GM18508 (cell line): ENCODE measurements around the gene GALNT12.

Experiments used
- ATAC-seq: cut with Tn5 transposase; IDR thresholded peaks from one replicate; pipeline ENCODE4 v1.9.1; 2021; ENCODE audit warnings: moderate number of reproducible peaks; ENCODE audit not compliant: insufficient read depth, unreplicated experiment

Gene GALNT12

GRCh38 chr9:98852961-98853360 lies 45.5 kb downstream of the GALNT12 start:
- no peak for ATAC-seq

DNA sequence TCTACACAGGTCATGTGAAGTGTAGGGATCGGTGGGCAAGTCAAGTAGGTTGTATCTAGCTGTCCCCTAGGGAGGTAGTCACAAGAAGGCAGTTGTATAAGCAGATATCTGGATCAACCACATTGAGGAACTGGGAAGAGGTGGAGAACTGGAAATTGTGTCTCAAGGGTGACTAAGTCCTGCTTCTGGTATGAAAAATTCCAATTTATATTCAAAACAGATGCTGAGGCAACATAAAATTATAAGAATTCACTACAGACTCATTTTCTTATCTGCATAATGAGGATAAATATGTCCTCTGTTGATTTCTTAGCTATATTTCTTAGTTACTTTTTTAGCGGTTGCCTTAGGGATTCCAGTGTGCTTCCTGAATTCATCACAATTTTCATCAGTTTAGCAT lies 46.8 kb downstream of the GALNT12 start:
- ATAC-seq: no peak

GRCh38 chr9:98855592-98855991 lies 48.1 kb downstream of the GALNT12 start:
- no peak for ATAC-seq

DNA sequence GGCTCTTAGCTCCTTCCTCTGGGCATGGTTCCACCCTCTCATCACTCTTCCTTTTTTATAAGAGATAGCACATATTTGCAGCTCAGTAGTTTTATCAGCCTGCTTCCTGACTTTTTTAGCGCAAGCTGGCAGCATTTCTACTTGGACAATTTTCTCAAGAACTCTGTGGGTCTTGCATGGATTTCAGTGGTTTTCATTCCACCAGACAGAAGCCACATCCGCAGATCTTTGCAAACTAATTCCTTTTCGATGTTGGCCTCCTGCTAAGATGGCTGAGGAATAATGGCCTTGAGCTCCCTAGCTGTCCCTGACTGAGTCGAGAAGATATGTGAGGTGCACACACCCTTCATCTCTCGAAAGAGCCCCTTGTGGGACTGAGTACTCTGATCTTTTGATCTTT lies 49.5 kb downstream of the GALNT12 start:
- ATAC-seq: no peak

DNA sequence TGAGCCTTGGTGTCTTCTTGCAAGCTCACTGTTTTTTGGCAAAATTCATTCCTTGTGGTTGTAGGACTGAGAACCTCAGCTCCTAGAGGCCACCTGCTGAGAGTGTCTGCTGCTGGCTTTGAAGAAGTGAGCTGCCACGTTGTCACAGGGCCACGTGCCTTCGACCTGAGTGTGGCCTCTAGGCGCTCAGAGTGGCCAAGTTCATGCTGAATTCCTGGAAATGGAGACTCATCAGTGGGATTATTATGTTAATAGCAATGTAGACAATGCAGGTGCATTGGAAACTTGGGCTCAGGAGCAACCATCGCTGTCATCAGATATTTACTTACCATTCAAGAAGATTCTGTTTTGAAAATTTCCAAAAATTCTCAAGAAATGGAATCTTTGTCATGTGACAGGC lies 52.5 kb downstream of the GALNT12 start:
- ATAC-seq: no peak

GRCh38 chr9:98860871-98861293 lies 53.4 kb downstream of the GALNT12 start:
- ATAC-seq: no peak

DNA sequence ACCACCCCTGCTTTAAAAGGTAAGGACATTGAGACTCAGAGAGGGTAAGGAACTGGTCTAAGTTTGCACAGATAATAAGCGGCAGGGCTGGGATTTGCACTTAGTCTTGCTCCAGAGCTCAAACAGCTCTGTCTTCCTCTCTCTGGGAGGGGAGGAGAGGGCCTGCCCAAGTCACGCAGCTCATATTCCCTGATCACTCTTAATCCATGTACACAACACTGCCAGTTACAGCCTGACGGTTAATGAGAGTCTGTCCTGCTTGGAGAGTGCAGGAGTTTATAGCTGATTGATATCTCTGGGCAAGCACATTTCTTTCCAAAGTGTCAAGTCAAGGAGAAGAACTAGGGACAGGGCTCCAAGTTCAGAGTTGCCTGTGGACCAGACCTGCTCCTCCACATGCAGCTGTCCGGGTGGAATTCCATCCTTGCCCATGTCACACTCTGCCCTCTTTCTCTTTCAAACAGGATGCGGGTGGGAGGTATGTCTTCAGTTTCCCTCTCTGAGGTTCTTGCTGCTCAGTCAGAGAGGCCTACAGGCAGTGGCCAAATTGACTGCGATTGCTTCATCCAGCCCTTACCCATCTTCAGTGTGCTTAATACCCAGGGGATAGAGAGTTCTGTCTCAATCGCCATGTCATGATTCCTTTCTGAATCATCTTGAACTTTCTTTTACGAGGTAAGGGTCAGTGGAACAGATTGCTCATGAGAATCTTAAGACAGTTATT lies 54.5 kb downstream of the GALNT12 start:
- no peak for ATAC-seq

- no peak for ATAC-seq
These were observed 55.5 kb downstream of the GALNT12 start for GRCh38 chr9:98862936-98863335.

GRCh38 chr9:98864281-98865174 lies 57.1 kb downstream of the GALNT12 start:
- no peak for ATAC-seq

- no peak for ATAC-seq
These were observed 57.9 kb downstream of the GALNT12 start for GRCh38 chr9:98865284-98865875.

DNA sequence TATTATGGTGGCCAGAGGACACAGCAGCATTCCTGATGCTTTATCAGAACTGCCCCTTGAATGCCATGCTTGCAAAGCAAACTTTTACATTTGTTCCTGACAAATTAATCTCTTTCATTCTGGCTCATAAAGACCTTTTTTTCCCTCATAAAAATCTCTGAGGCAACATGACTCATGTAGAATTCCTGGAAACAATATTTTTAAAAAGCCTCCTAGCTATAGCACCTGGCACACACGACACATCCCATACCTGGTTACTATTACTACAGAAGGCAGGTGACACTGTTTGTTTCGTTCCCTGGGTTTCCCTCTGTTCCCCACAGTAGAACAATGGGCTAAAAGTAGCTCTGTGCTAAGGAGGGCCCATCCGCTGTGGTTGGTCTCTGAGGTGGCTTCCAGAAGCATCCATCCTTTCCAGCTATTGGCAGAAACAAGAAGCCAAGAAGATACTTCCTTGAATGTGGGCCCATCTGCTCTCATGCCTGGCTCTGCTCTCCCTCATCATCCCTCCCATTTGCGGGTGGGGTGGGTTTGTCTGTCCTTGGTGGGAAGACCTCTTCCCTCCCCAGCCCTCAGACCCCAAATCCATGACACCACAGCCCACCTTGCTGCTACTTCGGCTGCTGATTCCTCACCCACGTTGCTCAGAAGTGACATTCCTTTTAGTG lies 59.1 kb downstream of the GALNT12 start:
- no peak for ATAC-seq

GRCh38 chr9:98867103-98867428 lies 59.6 kb downstream of the GALNT12 start:
- no peak for ATAC-seq

DNA sequence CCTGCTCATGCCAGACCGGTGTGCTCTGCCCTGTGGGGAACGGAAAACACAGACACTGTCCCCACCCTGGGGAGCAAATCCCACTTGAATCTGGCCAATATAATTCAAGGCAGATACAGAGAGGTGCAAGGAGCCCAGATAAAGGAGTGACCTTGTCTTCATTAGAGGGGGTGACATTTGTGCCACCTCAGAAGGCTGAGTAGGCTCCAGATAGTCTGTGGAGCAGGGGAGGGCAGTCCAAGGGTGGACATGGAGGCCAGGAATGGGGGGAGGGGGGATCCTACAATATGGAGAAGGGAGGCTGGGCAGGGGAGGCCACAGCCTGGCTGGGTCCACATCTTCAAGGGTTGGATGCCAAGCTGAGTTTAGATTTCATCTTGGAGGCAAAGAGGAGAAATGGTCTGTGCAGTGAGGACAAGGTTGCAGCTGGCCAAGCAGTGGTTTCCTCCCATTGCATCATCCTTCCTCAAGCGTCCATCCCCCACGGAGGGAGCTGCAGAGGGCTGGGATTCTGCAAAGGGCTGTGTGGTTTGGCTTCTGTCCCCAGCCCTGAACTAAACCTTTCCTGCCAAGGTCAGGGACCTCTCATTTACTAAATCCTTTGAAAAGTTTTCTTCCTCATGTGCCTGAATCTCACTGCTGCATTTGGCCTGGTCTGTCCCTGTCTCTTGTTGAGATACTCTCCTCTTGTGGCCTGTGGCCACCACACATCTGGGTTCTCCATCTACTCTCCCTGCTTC lies 60.1 kb downstream of the GALNT12 start:
- no peak for ATAC-seq

DNA sequence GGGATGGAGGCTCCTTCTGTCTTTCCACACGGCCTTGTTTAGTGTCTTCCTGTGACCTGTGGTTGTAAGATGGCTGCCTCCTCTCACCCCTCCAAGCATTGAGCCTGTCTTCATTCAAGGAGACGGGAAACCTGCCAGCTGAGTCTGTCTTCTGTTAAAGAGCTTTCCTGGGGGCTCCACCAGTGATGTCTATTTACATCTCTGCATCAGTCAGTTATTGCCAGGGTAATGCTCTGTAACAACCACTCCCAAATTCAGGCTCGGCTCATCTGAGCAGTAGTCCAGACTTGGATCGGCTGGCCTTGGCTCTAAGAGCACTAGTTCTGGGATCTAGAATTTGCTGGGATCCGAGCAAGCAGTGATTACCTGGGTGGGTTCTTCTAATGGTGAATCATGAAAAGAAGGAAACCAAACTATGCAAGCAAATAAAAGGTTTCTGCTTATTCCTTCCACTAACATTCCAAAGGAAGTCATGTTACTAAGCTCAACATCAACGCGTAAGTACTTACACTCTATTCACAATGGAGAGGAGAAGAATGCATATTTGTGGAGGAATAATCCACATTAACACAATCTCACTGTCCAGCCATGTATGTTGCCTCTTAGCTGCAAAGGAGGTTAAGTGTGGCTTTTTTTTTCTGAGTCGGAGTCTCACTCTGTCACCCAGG lies 61.7 kb downstream of the GALNT12 start:
- no peak for ATAC-seq

GRCh38 chr9:98869866-98870265 lies 62.4 kb downstream of the GALNT12 start:
- ATAC-seq: no peak

DNA sequence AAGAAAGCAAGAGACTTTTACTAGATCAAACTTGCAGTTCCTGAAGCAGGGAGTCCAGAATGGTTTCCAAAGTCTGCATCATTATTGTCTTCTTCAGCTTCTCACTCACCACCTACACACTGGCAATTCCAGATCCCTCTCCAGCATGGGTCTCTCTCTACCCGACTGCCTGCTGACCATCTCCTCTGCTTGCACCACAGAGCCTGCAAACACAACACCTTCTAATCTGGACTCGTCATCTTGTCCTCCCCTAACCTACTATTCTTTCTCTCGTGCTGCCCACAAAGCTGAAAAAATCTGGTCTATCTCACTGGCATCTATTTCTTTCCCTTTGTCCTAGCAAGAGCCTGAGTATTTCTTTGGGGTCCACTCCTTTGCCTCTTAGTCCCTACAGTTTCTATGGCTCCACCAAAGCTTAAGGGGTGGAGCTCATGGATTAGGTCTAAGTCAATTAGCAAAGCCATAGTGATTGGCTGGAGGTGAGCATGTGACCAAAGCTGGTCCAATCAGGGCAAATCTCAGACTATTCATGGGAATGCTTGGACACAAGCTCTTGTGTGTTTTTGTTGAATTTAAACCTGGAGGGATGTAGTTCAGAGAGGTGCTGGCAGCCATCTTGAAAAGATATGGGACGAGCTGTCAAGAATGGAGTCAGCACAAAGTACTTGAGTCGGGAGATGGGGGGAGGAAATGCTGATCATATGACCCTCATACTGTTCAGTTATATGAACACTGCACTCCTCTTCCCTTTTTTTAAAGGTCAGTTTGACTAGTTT lies 63.5 kb downstream of the GALNT12 start:
- no peak for ATAC-seq

DNA sequence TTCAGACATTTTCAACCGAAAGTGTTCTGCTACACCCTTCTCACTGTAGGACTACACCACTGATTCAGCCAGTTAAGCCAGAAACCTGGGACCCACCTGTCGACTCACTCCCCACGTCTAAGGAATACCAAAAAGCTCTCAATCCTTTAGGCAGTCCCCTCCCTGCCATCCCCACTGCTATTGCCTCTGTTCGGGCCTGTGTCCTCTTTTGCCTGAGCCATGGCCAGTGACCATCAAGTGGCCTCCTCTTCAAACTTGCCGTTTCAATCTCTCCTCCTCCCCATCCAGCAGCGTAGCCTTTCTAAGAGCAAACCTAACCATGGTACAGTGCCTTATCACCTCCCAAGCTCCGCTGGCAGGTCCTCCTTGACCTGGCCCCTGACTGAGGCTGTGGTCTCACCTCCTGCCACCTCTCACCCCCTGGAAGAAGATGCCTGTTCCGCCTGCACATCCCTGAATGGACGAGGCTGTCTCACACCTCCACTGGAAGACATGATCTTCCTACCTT lies 64.1 kb downstream of the GALNT12 start:
- no peak for ATAC-seq

- ATAC-seq: no peak
These were observed 66.1 kb downstream of the GALNT12 start for GRCh38 chr9:98873526-98873925.

DNA sequence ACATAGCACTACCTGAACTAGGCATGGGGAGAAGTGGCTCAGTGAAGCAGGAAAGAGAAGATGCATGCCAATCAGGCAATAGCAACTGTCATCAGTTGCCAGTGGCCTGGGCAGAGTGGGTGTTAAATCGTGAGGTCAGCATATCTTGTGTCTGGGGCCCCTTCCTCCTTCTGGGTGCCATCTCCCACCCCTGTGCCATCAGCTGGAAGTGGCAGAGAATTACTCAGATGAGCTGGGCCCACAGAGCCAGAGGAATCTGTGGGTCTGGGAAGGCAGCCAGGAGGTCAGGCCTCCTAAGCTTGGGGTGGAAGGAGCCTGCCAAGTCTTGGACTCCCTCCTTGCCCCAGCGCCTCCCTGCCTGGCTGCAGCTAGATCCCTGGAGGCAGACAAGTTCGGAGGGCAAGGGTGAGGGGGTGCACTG lies 66.5 kb downstream of the GALNT12 start:
- ATAC-seq: no peak
